Kidney (tissue), 14 donors: ENCODE measurements around the gene C10orf90. TPM values are rescaled to one million over a fixed set of nuclear protein-coding genes. Genes with fewer than 3 reads are reported as not detected.

Experiments
- DNase-seq, 5 donors: peaks; one replicate each; pipeline ENCODE4 v3.0.0-alpha.2; 2013 to 2020
- FAIRE-seq: peaks from 2 replicates; lab custom pipeline; 2012; peaks lifted over from hg19 to GRCh38; lab: Jason Lieb, UNC
- H3K27ac ChIP-seq, 2 donors: one replicate each; pipeline ENCODE4 v1.7.0; 2013; ENCODE audit warnings: low read depth in 2 of 2, low read length in 2 of 2, inconsistent platforms in 1 of 2
- H3K27me3 ChIP-seq: one replicate; pipeline ENCODE4 v1.7.1; 2013; ENCODE audit warnings: low read length, inconsistent platforms; ENCODE audit not compliant: control insufficient read depth, insufficient read depth
- H3K36me3 ChIP-seq, 3 donors: one replicate each; pipeline versions ENCODE4 v1.7.0 to v1.7.1; 2013; ENCODE audit warnings: low read length in 3 of 3, control low read depth in 1 of 3, inconsistent platforms in 1 of 3; ENCODE audit not compliant: insufficient read depth in 3 of 3, control insufficient read depth in 2 of 3
- H3K4me1 ChIP-seq, 3 donors: one replicate each; pipeline versions ENCODE4 v1.7.0 to v1.7.1; 2013; ENCODE audit warnings: low read length in 3 of 3, inconsistent platforms in 1 of 3, low read depth in 1 of 3; ENCODE audit not compliant: control insufficient read depth in 2 of 3, insufficient read depth in 2 of 3
- H3K4me3 ChIP-seq, 3 donors: one replicate each; pipeline versions ENCODE4 v1.7.0 to v1.8.1; 2013; ENCODE audit warnings: low read length in 3 of 3, control low read depth in 1 of 3, inconsistent platforms in 1 of 3
- H3K9ac ChIP-seq, 3 donors: one replicate each; pipeline versions ENCODE4 v1.7.0 to v1.7.1; 2013; ENCODE audit warnings: low read length in 3 of 3, control low read depth in 1 of 3, inconsistent platforms in 1 of 3
- H3K9me3 ChIP-seq, 3 donors: one replicate each; pipeline versions ENCODE4 v1.7.0 to v1.7.1; 2013; ENCODE audit warnings: low read length in 3 of 3, control low read depth in 1 of 3, inconsistent platforms in 1 of 3; ENCODE audit not compliant: control insufficient read depth in 2 of 3, insufficient read depth in 1 of 3
- intact Hi-C: fragments of 100-400 bp; cut with DNase I; formaldehyde crosslinking; loops from one replicate; pipeline ENCODE4 v1.11.1; 2022
- polyA plus RNA-seq: library from polyadenylated mRNA; stranded (reverse); fragments of 350-450 nt; fragmentation: Illumina TruSeq; extraction: RNeasy Lipid Tissue Mini Kit (QIAGEN cat#74804); gene quantifications from one replicate; pipeline ENCODE4 v1.2.3, GENCODE V29; 2014; ENCODE audit warnings: low read depth, low replicate concordance; ENCODE audit not compliant: insufficient read depth
- total RNA-seq: library from RNA; stranded (reverse); fragmentation: NEBNext Ultra II Directional; extraction: Animal tissue kit (Norgen Biotek cat#: 25700); gene quantifications from one replicate; pipeline ENCODE4 v1.2.1, GENCODE V29; 2021
- TF ChIP-seq, protein P1 (sequence below): IDR thresholded peaks from 3 replicates; pipeline ENCODE4 v1.5.1; 2012; ENCODE audit warnings: mild to moderate bottlenecking, moderate library complexity, borderline replicate concordance; ENCODE audit not compliant: insufficient read depth; ENCODE audit errors: extremely low read depth
- donor health status: control.
- donor health status: control.
- donor health status: control.
- donor health status: control.
- donor health status: control.
- donor health status: DM: yes; HTN: yes; CAD: no.
- donor health status: Normal renal cell carcinoma (clear cell type).

C10orf90 gene
- total and polyA plus RNA-seq, 2 donors from 2014 or later = 0.30 TPM; not detected in 1

DNA sequence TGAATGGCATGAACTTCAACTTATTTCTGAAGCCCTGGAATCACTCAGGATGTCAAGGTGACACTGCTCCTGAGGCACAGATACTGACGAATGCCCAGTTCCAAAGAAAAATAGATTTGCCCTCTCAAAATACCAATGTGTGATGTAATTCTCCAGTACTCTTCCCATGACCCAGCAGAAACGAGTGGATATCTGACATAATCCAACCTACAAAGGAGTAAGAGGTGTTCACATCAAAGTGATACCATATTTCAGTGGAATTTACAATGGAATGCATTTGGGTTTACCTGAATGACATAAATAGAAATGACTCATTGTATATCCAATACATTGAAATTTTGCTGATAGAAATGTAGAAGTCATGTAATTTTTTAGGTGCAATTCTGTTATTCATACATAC, 161.3 kb downstream of the C10orf90 start:
- no peaks in the 10 kb centered on the region for H3K9me3 ChIP-seq
- H3K27ac ChIP-seq = no peak overlapping the region
- intact Hi-C loops = loop anchor here (10.0 kb wide), 1 partner anchor 524 kb away; no protein-coding TSS in a partner anchor
- DNase-seq (no peak), FAIRE-seq (no peak)
- H3K9ac ChIP-seq = no peak overlapping the region
- H3K27me3 ChIP-seq = no peaks in the 10 kb centered on the region
- no peaks in the 10 kb centered on the region for H3K4me1 ChIP-seq
- no peak overlapping the region for H3K4me3 ChIP-seq
- no peaks in the 10 kb centered on the region for H3K36me3 ChIP-seq
- TF ChIP-seq, protein P1, sequence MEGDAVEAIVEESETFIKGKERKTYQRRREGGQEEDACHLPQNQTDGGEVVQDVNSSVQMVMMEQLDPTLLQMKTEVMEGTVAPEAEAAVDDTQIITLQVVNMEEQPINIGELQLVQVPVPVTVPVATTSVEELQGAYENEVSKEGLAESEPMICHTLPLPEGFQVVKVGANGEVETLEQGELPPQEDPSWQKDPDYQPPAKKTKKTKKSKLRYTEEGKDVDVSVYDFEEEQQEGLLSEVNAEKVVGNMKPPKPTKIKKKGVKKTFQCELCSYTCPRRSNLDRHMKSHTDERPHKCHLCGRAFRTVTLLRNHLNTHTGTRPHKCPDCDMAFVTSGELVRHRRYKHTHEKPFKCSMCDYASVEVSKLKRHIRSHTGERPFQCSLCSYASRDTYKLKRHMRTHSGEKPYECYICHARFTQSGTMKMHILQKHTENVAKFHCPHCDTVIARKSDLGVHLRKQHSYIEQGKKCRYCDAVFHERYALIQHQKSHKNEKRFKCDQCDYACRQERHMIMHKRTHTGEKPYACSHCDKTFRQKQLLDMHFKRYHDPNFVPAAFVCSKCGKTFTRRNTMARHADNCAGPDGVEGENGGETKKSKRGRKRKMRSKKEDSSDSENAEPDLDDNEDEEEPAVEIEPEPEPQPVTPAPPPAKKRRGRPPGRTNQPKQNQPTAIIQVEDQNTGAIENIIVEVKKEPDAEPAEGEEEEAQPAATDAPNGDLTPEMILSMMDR = no peak

DNA sequence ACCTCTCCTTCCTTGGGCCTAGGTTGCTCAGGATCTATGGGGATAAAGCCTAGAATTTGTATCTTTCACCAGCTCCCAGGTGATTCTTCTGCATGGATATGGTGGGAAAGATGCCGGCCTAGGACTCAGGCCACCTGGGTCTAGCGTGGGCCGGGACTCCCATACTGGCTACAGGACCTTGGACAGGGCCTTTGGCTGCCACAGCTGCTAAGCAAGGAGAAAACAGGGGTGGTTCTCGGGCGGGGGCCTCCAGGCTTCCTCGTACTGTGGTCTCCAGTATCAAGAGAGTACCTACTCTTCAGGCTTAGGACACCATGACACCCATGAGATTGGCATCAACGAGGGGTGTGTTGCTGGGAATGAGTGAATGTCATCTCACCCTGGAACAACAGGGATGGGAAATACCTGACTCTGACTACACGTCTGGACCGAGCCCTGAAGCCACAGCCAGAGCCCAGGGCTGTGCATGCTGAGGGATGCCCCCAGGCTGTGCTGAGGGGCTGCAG, 161.9 kb downstream of the C10orf90 start:
- no peak overlapping the region for H3K9ac ChIP-seq
- no peaks in the 10 kb centered on the region for H3K4me1 ChIP-seq
- H3K36me3 ChIP-seq = no peaks in the 10 kb centered on the region
- H3K4me3 ChIP-seq = no peak overlapping the region
- TF ChIP-seq, protein P1 = no peak
- no peak overlapping the region for H3K27ac ChIP-seq
- intact Hi-C loops = loop anchor here (10.0 kb wide), 1 partner anchor 524 kb away; no protein-coding TSS in a partner anchor
- DNase-seq (peak in 3 of 5 donors; percentile 21 to 59 (median 28)), FAIRE-seq (no peak)
- no peaks in the 10 kb centered on the region for H3K9me3 ChIP-seq
- H3K27me3 ChIP-seq = no peaks in the 10 kb centered on the region

DNA sequence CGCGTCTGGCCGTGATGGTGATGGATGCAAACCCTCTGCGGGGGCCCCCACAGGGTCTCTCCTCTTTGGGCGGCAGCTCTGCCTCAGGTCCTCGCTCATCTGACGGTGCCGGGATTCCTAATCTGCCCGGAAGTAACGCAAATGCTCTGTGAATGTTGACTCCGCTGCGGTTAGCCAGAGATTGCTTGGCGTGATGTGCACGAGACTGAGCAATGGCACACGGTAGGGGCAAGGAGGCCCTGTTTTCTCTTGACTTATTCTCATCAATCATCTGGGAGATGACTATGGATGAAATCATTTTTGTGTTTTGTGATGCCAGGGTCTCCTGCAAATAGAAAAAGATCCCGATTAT, 165.8 kb downstream of the C10orf90 start:
- Histone ChIP-seq H3K9ac (no peak overlapping the region), H3K27me3 (no peaks in the 10 kb centered on the region), H3K36me3 (no peaks in the 10 kb centered on the region), H3K4me1 (no peaks in the 10 kb centered on the region), H3K4me3 (no peak overlapping the region), H3K27ac (no peak overlapping the region), H3K9me3 (no peaks in the 10 kb centered on the region)
- TF ChIP-seq, protein P1 = no peak
- intact Hi-C loops = loop anchor here (10.0 kb wide), 1 partner anchor 520 kb away; no protein-coding TSS in a partner anchor
- DNase-seq (no peak), FAIRE-seq (no peak)
